Mesenchymal stem cell (in vitro differentiated cells and primary cell): ENCODE data around the gene OR5AP2. TPM values are rescaled to one million over a fixed set of nuclear protein-coding genes. Genes with fewer than 3 reads are reported as not detected.
"Not testable (repeated sequence)": the region's sequence is repeated elsewhere in the genome, so short reads cannot be mapped to it uniquely, and the experiment has no call there.

Experiments used
- DNase-seq: peaks from one replicate; pipeline ENCODE4 v3.0.0-alpha.2; 2013
- H2AFZ ChIP-seq: one replicate; pipeline ENCODE4 v1.6.1; 2013; ENCODE audit warnings: low read depth, mild to moderate bottlenecking, control low read depth, inconsistent platforms, low read length, moderate library complexity
- H2AK5ac ChIP-seq: 2 replicates; pipeline ENCODE4 v1.6.1; 2013; ENCODE audit warnings: low read length, moderate library complexity, mild to moderate bottlenecking, inconsistent platforms; ENCODE audit not compliant: severe bottlenecking
- H2BK120ac ChIP-seq: one replicate; pipeline ENCODE4 v1.6.1; 2013; ENCODE audit warnings: low read depth, mild to moderate bottlenecking, inconsistent platforms, low read length, moderate library complexity
- H2BK12ac ChIP-seq, 2 experiments: one replicate each; pipeline ENCODE4 v1.6.1; 2013; ENCODE audit warnings: inconsistent platforms in 2 of 2, low read length in 2 of 2, mild to moderate bottlenecking in 2 of 2, moderate library complexity in 2 of 2, control low read depth in 1 of 2
- H2BK15ac ChIP-seq: one replicate; pipeline ENCODE4 v1.6.1; 2013; ENCODE audit warnings: mild to moderate bottlenecking, low read depth, inconsistent platforms; ENCODE audit not compliant: poor library complexity, severe bottlenecking
- H2BK5ac ChIP-seq: 2 replicates; pipeline ENCODE4 v1.6.1; 2013; ENCODE audit warnings: low read depth, mild to moderate bottlenecking, low read length, control low read depth, inconsistent platforms; ENCODE audit not compliant: poor library complexity, severe bottlenecking
- H3K14ac ChIP-seq, 2 experiments: one replicate each; pipeline ENCODE4 v1.6.1; 2013; ENCODE audit warnings: inconsistent platforms in 2 of 2, low read length in 2 of 2, control low read depth in 1 of 2, mild to moderate bottlenecking in 1 of 2, moderate library complexity in 1 of 2
- H3K18ac ChIP-seq, 2 experiments: one replicate each; pipeline ENCODE4 v1.6.1; 2013; ENCODE audit warnings: inconsistent platforms in 2 of 2, low read length in 2 of 2, control low read depth in 1 of 2, low read depth in 1 of 2, mild to moderate bottlenecking in 1 of 2
- H3K23ac ChIP-seq, 2 experiments: one replicate each; pipeline ENCODE4 v1.6.1; 2013; ENCODE audit warnings: inconsistent platforms in 2 of 2, low read length in 2 of 2, mild to moderate bottlenecking in 2 of 2, moderate library complexity in 2 of 2, control low read depth in 1 of 2
- H3K27ac ChIP-seq: 2 replicates; pipeline ENCODE4 v1.5.1; 2013; ENCODE audit warnings: mild to moderate bottlenecking, moderate library complexity, low read length, control low read depth, inconsistent platforms; ENCODE audit not compliant: poor library complexity, severe bottlenecking
- H3K27me3 ChIP-seq, 2 experiments: 2 replicates each; pipeline versions ENCODE4 v1.6.1 to v1.7.0; 2013; ENCODE audit warnings: low read length in 2 of 2, mild to moderate bottlenecking in 2 of 2, moderate library complexity in 2 of 2, control low read depth in 1 of 2, inconsistent platforms in 1 of 2; ENCODE audit not compliant: control insufficient read depth in 1 of 2, insufficient read depth in 1 of 2
- H3K36me3 ChIP-seq, 2 experiments: 2 replicates each; pipeline versions ENCODE4 v1.6.1 to v1.7.0; 2013; ENCODE audit warnings: low read length in 2 of 2, control low read depth in 1 of 2, inconsistent platforms in 1 of 2, low read depth in 1 of 2, mild to moderate bottlenecking in 1 of 2; ENCODE audit not compliant: insufficient read depth in 2 of 2, control insufficient read depth in 1 of 2
- H3K4ac ChIP-seq, 2 experiments: one replicate each; pipeline ENCODE4 v1.6.1; 2013; ENCODE audit warnings: inconsistent platforms in 2 of 2, low read length in 2 of 2, mild to moderate bottlenecking in 2 of 2, moderate library complexity in 2 of 2, control low read depth in 1 of 2, low read depth in 1 of 2
- H3K4me1 ChIP-seq: 2 replicates; pipeline ENCODE4 v1.6.1; 2013; ENCODE audit warnings: low read depth, low read length, control low read depth; ENCODE audit not compliant: control insufficient read depth, insufficient read depth
- H3K4me2 ChIP-seq: 2 replicates; pipeline ENCODE4 v1.6.1; 2013; ENCODE audit warnings: low read length, mild to moderate bottlenecking, inconsistent platforms; ENCODE audit not compliant: poor library complexity, severe bottlenecking
- H3K4me3 ChIP-seq, 2 experiments: 2 replicates each; pipeline versions ENCODE4 v1.5.1 to v1.7.0; 2013; ENCODE audit warnings: low read length in 2 of 2, mild to moderate bottlenecking in 2 of 2, control low read depth in 1 of 2, low read depth in 1 of 2; ENCODE audit not compliant: insufficient read depth in 1 of 2
- H3K79me1 ChIP-seq: replicated peaks from 2 replicates; pipeline ENCODE4 v1.6.1; 2013; ENCODE audit warnings: mild to moderate bottlenecking, control low read depth, low read length, inconsistent platforms; ENCODE audit not compliant: poor library complexity, severe bottlenecking
- H3K9ac ChIP-seq: 2 replicates; pipeline ENCODE4 v1.7.0; 2013; ENCODE audit warnings: mild to moderate bottlenecking, low read length, moderate library complexity
- H3K9me3 ChIP-seq: 2 replicates; pipeline ENCODE4 v1.7.0; 2013; ENCODE audit warnings: mild to moderate bottlenecking, low read length; ENCODE audit not compliant: control insufficient read depth
- H4K8ac ChIP-seq: one replicate; pipeline ENCODE4 v1.6.1; 2013; ENCODE audit warnings: inconsistent platforms, mild to moderate bottlenecking, low read length, moderate library complexity
- H4K91ac ChIP-seq: one replicate; pipeline ENCODE4 v1.6.1; 2013; ENCODE audit warnings: mild to moderate bottlenecking, low read length, inconsistent platforms
- WGBS: methylation state at CpG from one replicate; pipeline ENCODE4 v1.1.7; 2013; ENCODE audit warnings: mixed read lengths; 5-methylcytosine and 5-hydroxymethylcytosine counted together
- small RNA-seq: library from polyadenylated mRNA; stranded (forward); fragments of <200 nt; extraction: miRNeasy Mini kit (QIAGEN cat#:217004); gene quantifications from one replicate; pipeline ENCODE3, GENCODE V24; 2013; ENCODE audit warnings: low read depth

Gene OR5AP2

GRCh38 chr11:56592088-56592717 lies 50.0 kb downstream of the OR5AP2 start:
- not testable (repeated sequence) for H3K4me2 ChIP-seq, H2BK15ac ChIP-seq, H3K4me1 ChIP-seq, DNase-seq, H3K27me3 ChIP-seq, H2BK12ac ChIP-seq, H3K4me3 ChIP-seq, H2BK120ac ChIP-seq, H2AK5ac ChIP-seq, H3K79me1 ChIP-seq, H2AFZ ChIP-seq, H3K27ac ChIP-seq, H3K4ac ChIP-seq, H3K36me3 ChIP-seq, H4K91ac ChIP-seq, H3K14ac ChIP-seq, H3K9me3 ChIP-seq, H2BK5ac ChIP-seq, H4K8ac ChIP-seq, H3K23ac ChIP-seq, H3K18ac ChIP-seq, H3K9ac ChIP-seq
- WGBS, result 89% methylated on average over 16 of the region's 20 CpGs

Small RNA genes lying within 50 kb of the gene (small RNA-seq; reads per million reads assigned to genes)
- not detected for gene AP004245.1
